Measurements from ENCODE around the gene AP3S1.

DNA sequence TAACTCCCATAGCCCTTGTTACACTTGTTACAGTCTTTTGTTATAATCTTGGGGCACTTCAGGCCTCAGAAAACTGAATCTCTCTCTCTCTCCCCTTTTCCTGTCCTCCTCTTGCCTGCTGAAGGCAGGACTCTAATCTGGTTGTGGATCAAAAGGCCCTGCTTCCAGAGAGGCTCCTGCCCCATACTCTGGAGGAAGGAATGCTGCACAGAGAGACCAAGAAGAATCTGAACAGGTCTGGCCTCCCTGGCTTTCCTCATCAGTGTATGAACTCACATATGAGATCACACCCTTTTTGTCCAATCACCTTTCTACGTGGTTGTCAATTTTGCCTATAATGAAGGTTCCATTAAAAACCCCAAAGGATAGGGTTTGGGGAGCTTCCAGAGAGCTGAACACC lies 94.3 kb downstream of the AP3S1 start:
- TF ChIP-seq POLR2A (IDR thresholded peaks at IDR 0.05) (no peak), EP300 (IDR thresholded peaks at IDR 0.05) (no peak), POLR2AphosphoS5 (IDR thresholded peaks at IDR 0.05) (no peak)
- TF ChIP-seq, protein P1, sequence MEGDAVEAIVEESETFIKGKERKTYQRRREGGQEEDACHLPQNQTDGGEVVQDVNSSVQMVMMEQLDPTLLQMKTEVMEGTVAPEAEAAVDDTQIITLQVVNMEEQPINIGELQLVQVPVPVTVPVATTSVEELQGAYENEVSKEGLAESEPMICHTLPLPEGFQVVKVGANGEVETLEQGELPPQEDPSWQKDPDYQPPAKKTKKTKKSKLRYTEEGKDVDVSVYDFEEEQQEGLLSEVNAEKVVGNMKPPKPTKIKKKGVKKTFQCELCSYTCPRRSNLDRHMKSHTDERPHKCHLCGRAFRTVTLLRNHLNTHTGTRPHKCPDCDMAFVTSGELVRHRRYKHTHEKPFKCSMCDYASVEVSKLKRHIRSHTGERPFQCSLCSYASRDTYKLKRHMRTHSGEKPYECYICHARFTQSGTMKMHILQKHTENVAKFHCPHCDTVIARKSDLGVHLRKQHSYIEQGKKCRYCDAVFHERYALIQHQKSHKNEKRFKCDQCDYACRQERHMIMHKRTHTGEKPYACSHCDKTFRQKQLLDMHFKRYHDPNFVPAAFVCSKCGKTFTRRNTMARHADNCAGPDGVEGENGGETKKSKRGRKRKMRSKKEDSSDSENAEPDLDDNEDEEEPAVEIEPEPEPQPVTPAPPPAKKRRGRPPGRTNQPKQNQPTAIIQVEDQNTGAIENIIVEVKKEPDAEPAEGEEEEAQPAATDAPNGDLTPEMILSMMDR (IDR thresholded peaks at IDR 0.05) = no peak

Data from stomach (tissue), 4 donors.